ENCODE measurements around the gene SEMA6B.

DNA sequence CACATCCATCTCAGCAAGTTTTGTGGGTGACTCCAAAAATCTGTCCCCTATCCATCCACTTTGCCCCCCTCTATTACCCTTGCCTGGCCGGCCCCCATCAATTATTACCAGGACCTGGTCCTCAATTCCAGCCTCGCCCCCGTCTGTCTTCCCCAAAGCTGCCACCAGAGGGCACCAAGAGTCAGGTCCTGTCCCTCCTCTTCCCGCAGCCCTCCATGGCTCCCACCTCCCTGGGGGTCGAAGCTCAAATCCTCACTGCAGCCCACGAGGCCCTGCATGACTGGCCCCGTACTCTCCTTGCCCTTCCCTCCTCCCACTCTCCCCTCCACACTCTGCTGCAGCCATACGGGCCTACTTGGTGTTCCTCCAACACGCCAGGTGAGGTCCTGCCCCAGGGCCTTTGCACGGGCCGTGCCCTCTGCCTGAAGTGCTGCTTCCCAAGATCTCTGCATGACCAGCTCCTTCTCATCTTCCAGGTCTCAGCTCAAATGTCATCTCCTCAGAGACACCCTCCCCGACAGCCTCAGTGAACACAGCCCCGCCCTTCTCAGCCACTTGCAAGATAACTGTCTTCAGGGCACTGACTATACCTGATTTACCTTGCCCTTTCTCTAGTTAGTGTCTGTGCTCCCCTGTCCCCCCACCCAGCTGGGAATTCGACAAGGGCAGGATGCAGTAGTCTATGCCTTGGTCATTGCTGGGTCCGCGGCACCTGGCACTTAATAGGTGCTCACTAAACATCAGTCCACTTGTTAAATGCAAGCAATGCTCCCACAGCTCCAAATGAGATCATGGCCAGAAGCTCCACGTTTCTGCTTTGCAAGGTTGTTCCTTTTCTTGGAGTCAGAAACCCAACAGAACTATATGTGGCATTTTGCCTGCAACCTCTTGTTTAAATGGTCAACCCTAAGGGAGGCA is 16.8 kb upstream of the SEMA6B start:
- TF ChIP-seq, protein P1, sequence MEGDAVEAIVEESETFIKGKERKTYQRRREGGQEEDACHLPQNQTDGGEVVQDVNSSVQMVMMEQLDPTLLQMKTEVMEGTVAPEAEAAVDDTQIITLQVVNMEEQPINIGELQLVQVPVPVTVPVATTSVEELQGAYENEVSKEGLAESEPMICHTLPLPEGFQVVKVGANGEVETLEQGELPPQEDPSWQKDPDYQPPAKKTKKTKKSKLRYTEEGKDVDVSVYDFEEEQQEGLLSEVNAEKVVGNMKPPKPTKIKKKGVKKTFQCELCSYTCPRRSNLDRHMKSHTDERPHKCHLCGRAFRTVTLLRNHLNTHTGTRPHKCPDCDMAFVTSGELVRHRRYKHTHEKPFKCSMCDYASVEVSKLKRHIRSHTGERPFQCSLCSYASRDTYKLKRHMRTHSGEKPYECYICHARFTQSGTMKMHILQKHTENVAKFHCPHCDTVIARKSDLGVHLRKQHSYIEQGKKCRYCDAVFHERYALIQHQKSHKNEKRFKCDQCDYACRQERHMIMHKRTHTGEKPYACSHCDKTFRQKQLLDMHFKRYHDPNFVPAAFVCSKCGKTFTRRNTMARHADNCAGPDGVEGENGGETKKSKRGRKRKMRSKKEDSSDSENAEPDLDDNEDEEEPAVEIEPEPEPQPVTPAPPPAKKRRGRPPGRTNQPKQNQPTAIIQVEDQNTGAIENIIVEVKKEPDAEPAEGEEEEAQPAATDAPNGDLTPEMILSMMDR (IDR thresholded peaks at IDR 0.05 in 8 of 11, conservative IDR thresholded peaks at IDR 0.05 in 3 of 11), result peak; percentile 61 to 89 (median 84)
- peak in 1 of 3 donors; percentile 24 for TF ChIP-seq POLR2AphosphoS5 (IDR thresholded peaks at IDR 0.05)

Measured in spleen (tissue), 7 donors.